ENCODE results near the gene FAM98C. TPM values are rescaled to one million over a fixed set of nuclear protein-coding genes. Genes with fewer than 3 reads are reported as not detected.

FAM98C gene
- total and polyA plus RNA-seq, 9 donors: 7.8 to 23.7 (median 18.8) TPM

- no peak for DNase-seq
- 80 to 84% (median 81%) methylated on average over 9 of the region's 9 CpGs for WGBS, 3 donors
- Histone ChIP-seq H3K27me3 (no peaks in the 10 kb centered on the region), H3K9me3 (no peaks in the 10 kb centered on the region), H3K4me1 (ENCODE audit: insufficient read depth) (no peaks in the 10 kb centered on the region), H3K36me3 (no peaks in the 10 kb centered on the region), H3K4me3 (no peak overlapping the region), H3K27ac (no peak overlapping the region)
- intact Hi-C loops (cut with DNase I): no loop called here
- TF ChIP-seq CTCF (IDR thresholded peaks at IDR 0.05) (no peak), EP300 (IDR thresholded peaks at IDR 0.05) (no peak), POLR2A (IDR thresholded peaks at IDR 0.05) (no peak)
These were observed 48.7 kb downstream of the FAM98C start for GRCh38 chr19:38451629-38452028.

- Histone ChIP-seq H3K27ac (no peak overlapping the region), H3K4me1 (ENCODE audit: insufficient read depth) (no peaks in the 10 kb centered on the region), H3K36me3 (no peaks in the 10 kb centered on the region), H3K9me3 (no peaks in the 10 kb centered on the region), H3K27me3 (no peaks in the 10 kb centered on the region), H3K4me3 (no peak overlapping the region)
- 72 to 79% (median 73%) methylated on average over 32 to 45 of the region's 45 CpGs for WGBS, 3 donors
- intact Hi-C loops (cut with DNase I): no loop called here
- TF ChIP-seq EP300 (IDR thresholded peaks at IDR 0.05): no peak
- DNase-seq: no peak
These were observed 49.8 kb downstream of the FAM98C start for GRCh38 chr19:38452430-38453366.

GRCh38 chr19:38453596-38453995, 50.7 kb downstream of the FAM98C start:
- intact Hi-C loops (cut with DNase I): no loop called here
- 75 to 78% (median 77%) methylated on average over 3 of the region's 3 CpGs for WGBS, 3 donors
- H3K27me3 ChIP-seq: no peaks in the 10 kb centered on the region
- no peak overlapping the region for H3K27ac ChIP-seq
- no peaks in the 10 kb centered on the region for H3K4me1 ChIP-seq (ENCODE audit: insufficient read depth)
- H3K9me3 ChIP-seq: no peaks in the 10 kb centered on the region
- TF ChIP-seq EP300 (IDR thresholded peaks at IDR 0.05) (no peak), POLR2A (IDR thresholded peaks at IDR 0.05) (no peak), CTCF (IDR thresholded peaks at IDR 0.05) (no peak)
- H3K4me3 ChIP-seq: no peak overlapping the region
- no peak for DNase-seq
- no peaks in the 10 kb centered on the region for H3K36me3 ChIP-seq

GRCh38 chr19:38455031-38455430, 52.1 kb downstream of the FAM98C start:
- Histone ChIP-seq H3K27me3 (no peaks in the 10 kb centered on the region), H3K36me3 (no peaks in the 10 kb centered on the region), H3K27ac (no peak overlapping the region), H3K4me3 (no peak overlapping the region), H3K4me1 (ENCODE audit: insufficient read depth) (no peaks in the 10 kb centered on the region), H3K9me3 (no peaks in the 10 kb centered on the region)
- TF ChIP-seq POLR2A (IDR thresholded peaks at IDR 0.05) (no peak), EP300 (IDR thresholded peaks at IDR 0.05) (no peak), CTCF (IDR thresholded peaks at IDR 0.05) (no peak)
- intact Hi-C loops (cut with DNase I): no loop called here
- WGBS, 3 donors: 17 to 31% (median 18%) methylated on average over 4 of the region's 4 CpGs
- DNase-seq: no peak

- no peak for TF ChIP-seq CTCF (IDR thresholded peaks at IDR 0.05)
- WGBS, 3 donors: 55 to 63% (median 61%) methylated on average over 5 of the region's 5 CpGs
- Histone ChIP-seq H3K36me3 (no peaks in the 10 kb centered on the region), H3K27ac (no peak overlapping the region), H3K4me3 (no peak overlapping the region), H3K27me3 (no peaks in the 10 kb centered on the region), H3K9me3 (no peaks in the 10 kb centered on the region), H3K4me1 (ENCODE audit: insufficient read depth) (no peaks in the 10 kb centered on the region)
- no peak for DNase-seq
- intact Hi-C loops (cut with DNase I): no loop called here
These were observed 54.3 kb downstream of the FAM98C start for GRCh38 chr19:38457202-38457601.
